Peyer's patch (tissue), 4 donors: ENCODE data around the gene ZNF521. TPM values are rescaled to one million over a fixed set of nuclear protein-coding genes. Genes with fewer than 3 reads are reported as not detected.

ENCODE experiments used
- DNase-seq, 3 donors: peaks; one replicate each; pipeline ENCODE4 v3.0.0-alpha.2; 2017 to 2019
- H3K27ac ChIP-seq, 4 donors: fragments of 200-600 bp; sonication (generic); one replicate each; pipeline ENCODE4 v1.5.1; 2016 to 2019
- H3K27me3 ChIP-seq, 2 donors: fragments of 200-600 bp; sonication (generic); one replicate each; pipeline ENCODE4 v1.5.1; 2019
- H3K36me3 ChIP-seq, 3 donors: fragments of 200-600 bp; sonication (generic); one replicate each; pipeline ENCODE4 v1.5.1; 2016 to 2019
- H3K4me1 ChIP-seq, 4 donors: fragments of 200-600 bp; sonication (generic); one replicate each; pipeline ENCODE4 v1.5.1; 2016 to 2019
- H3K4me3 ChIP-seq, 4 donors: fragments of 200-600 bp; sonication (generic); 1 replicate in 3 of 4; 2 replicates in 1 of 4; pipeline ENCODE4 v1.5.1; 2016 to 2019; ENCODE audit warnings: mild to moderate bottlenecking in 1 of 4
- H3K9me3 ChIP-seq, 4 donors: fragments of 200-600 bp; sonication (generic); one replicate each; pipeline ENCODE4 v1.5.1; 2016 to 2019; ENCODE audit warnings: mild to moderate bottlenecking in 1 of 4
- POLR2A ChIP-seq, 2 donors: fragments of 450-650 bp; IDR thresholded peaks; one replicate each; pipeline ENCODE4 v1.5.1; 2017; ENCODE audit warnings: antibody characterized with exemption in 2 of 2, mild to moderate bottlenecking in 2 of 2, moderate library complexity in 2 of 2
- total RNA-seq, 4 donors: library from RNA; depleted of rRNA; stranded (reverse); fragments of >200 nt; gene quantifications; one replicate each; pipeline ENCODE4 v1.1.0, GENCODE V29; 2016
- TF ChIP-seq, protein P1 (sequence below), 6 experiments: fragments of 450-650 bp in 4 of 6; fragments of 200-600 bp in 2 of 6; sonication (generic) in 1 of 6; IDR thresholded peaks; one replicate each; pipeline ENCODE4 v1.5.1; 2017 to 2019; ENCODE audit warnings: antibody characterized with exemption in 6 of 6, mild to moderate bottlenecking in 3 of 6, moderate library complexity in 1 of 6

ZNF521 gene
- total RNA-seq, 4 donors from 2014 or later: 4.2 to 25.6 (median 8.6) TPM

DNA sequence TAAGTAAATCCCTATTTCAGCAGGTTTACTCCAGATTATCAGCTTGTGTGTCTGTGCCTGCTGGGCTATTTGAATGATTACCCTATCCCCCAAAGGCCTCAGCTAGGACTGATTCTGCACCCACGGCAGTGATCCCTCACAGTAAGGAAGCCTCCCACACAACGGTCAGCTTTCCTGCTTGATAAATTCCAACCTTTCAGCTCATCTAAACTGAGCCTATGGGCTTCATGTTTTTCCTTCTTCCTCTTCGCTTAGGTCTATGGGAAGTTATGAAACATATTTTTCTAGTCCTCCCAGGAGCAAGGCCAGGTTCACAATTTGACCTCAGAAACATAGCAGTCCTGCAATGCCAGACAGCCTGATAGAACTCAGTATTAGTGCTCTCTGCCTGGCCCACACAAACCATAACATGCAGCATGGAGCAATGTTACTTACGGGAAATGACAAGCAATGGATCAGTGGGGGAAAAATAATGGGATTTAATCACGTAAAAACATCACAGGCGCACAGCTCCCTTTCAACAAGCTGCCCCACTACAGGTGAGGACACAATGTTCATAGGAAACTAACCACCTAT lies 170.9 kb downstream of the ZNF521 start:
- Histone ChIP-seq H3K27ac (no peak overlapping the region), H3K36me3 (no peaks in the 10 kb centered on the region), H3K9me3 (no peaks in the 10 kb centered on the region), H3K27me3 (no peaks in the 10 kb centered on the region), H3K4me3 (no peak overlapping the region), H3K4me1 (no peaks in the 10 kb centered on the region)
- no peak for TF ChIP-seq POLR2A (IDR thresholded peaks at IDR 0.05)
- TF ChIP-seq, protein P1, sequence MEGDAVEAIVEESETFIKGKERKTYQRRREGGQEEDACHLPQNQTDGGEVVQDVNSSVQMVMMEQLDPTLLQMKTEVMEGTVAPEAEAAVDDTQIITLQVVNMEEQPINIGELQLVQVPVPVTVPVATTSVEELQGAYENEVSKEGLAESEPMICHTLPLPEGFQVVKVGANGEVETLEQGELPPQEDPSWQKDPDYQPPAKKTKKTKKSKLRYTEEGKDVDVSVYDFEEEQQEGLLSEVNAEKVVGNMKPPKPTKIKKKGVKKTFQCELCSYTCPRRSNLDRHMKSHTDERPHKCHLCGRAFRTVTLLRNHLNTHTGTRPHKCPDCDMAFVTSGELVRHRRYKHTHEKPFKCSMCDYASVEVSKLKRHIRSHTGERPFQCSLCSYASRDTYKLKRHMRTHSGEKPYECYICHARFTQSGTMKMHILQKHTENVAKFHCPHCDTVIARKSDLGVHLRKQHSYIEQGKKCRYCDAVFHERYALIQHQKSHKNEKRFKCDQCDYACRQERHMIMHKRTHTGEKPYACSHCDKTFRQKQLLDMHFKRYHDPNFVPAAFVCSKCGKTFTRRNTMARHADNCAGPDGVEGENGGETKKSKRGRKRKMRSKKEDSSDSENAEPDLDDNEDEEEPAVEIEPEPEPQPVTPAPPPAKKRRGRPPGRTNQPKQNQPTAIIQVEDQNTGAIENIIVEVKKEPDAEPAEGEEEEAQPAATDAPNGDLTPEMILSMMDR (IDR thresholded peaks at IDR 0.05): no peak
- no peak for DNase-seq

DNA sequence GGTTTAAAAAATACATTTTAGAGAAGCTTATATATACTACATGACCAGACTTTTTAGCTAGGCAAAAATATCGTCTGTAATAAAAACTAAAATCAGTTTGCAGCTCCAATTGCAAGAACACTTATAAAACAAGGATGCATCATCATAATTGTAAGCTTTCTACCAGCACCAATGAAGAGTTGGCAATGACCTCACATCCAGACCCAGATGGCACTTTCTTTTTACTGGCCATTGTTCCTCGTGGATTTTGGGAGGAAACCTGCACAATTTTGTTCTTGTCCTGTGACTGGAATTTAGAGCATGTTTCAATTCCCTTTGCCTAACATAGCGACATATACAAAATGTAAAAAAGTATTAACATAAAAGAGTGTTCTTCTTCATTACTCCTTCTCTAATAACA lies 174.3 kb downstream of the ZNF521 start:
- Histone ChIP-seq H3K27me3 (no peaks in the 10 kb centered on the region), H3K4me1 (no peaks in the 10 kb centered on the region), H3K9me3 (no peaks in the 10 kb centered on the region), H3K36me3 (no peaks in the 10 kb centered on the region), H3K4me3 (no peak overlapping the region), H3K27ac (no peak overlapping the region)
- TF ChIP-seq, protein P1 (IDR thresholded peaks at IDR 0.05): no peak
- no peak for TF ChIP-seq POLR2A (IDR thresholded peaks at IDR 0.05)
- DNase-seq: no peak

GRCh38 chr18:25176518-25177042 lies 175.4 kb downstream of the ZNF521 start:
- no peak for DNase-seq
- H3K4me3 ChIP-seq: no peak overlapping the region
- no peaks in the 10 kb centered on the region for H3K27me3 ChIP-seq
- TF ChIP-seq, protein P1 (IDR thresholded peaks at IDR 0.05): no peak
- TF ChIP-seq POLR2A (IDR thresholded peaks at IDR 0.05): no peak
- no peak overlapping the region for H3K27ac ChIP-seq
- no peaks in the 10 kb centered on the region for H3K9me3 ChIP-seq
- H3K36me3 ChIP-seq: no peaks in the 10 kb centered on the region
- no peaks in the 10 kb centered on the region for H3K4me1 ChIP-seq

GRCh38 chr18:25175558-25176517 lies 176.1 kb downstream of the ZNF521 start:
- TF ChIP-seq, protein P1 (IDR thresholded peaks at IDR 0.05): no peak
- no peak for TF ChIP-seq POLR2A (IDR thresholded peaks at IDR 0.05)

GRCh38 chr18:25174324-25174723 lies 177.6 kb downstream of the ZNF521 start:
- H3K4me3 ChIP-seq: no peak overlapping the region
- TF ChIP-seq, protein P1 (IDR thresholded peaks at IDR 0.05): no peak
- TF ChIP-seq POLR2A (IDR thresholded peaks at IDR 0.05): no peak
- H3K27ac ChIP-seq: no peak overlapping the region
- no peaks in the 10 kb centered on the region for H3K9me3 ChIP-seq
- no peak for DNase-seq
- H3K27me3 ChIP-seq: no peaks in the 10 kb centered on the region
- no peaks in the 10 kb centered on the region for H3K4me1 ChIP-seq
- no peaks in the 10 kb centered on the region for H3K36me3 ChIP-seq

More at GRCh38 chr18:25175558-25176517, 176.1 kb downstream of the ZNF521 start:
- no peak for DNase-seq
- no peaks in the 10 kb centered on the region for H3K9me3 ChIP-seq
- H3K27me3 ChIP-seq: no peaks in the 10 kb centered on the region
- no peak overlapping the region for H3K4me3 ChIP-seq
- H3K4me1 ChIP-seq: no peaks in the 10 kb centered on the region
- H3K36me3 ChIP-seq: no peaks in the 10 kb centered on the region
- no peak overlapping the region for H3K27ac ChIP-seq
